Activated CD4-positive, alpha-beta T cell treated with anti-CD3 and anti-CD28 coated beads for 24 hours (primary cell): Measurements from ENCODE around the gene IFNA13.
"Not testable (repeated sequence)": the region's sequence is repeated elsewhere in the genome, so short reads cannot be mapped to it uniquely, and the experiment has no call there.

ENCODE experiments used
- DNase-seq, 2 donors: peaks; one replicate each; pipeline ENCODE4 v3.0.0-alpha.2; 2020; ENCODE audit warnings: low read depth in 2 of 2

Gene IFNA13

GRCh38 chr9:21367957-21368356 lies at the start of gene IFNA13:
TSS of gene IFNA13 (minus strand) at chr9:21368057. CDS start at chr9:21368010, 47 bp downstream.
- DNase-seq, result no peak

- no peak for DNase-seq
Observed at GRCh38 chr9:21415493-21416267, 47.8 kb upstream of the IFNA13 start.

DNA sequence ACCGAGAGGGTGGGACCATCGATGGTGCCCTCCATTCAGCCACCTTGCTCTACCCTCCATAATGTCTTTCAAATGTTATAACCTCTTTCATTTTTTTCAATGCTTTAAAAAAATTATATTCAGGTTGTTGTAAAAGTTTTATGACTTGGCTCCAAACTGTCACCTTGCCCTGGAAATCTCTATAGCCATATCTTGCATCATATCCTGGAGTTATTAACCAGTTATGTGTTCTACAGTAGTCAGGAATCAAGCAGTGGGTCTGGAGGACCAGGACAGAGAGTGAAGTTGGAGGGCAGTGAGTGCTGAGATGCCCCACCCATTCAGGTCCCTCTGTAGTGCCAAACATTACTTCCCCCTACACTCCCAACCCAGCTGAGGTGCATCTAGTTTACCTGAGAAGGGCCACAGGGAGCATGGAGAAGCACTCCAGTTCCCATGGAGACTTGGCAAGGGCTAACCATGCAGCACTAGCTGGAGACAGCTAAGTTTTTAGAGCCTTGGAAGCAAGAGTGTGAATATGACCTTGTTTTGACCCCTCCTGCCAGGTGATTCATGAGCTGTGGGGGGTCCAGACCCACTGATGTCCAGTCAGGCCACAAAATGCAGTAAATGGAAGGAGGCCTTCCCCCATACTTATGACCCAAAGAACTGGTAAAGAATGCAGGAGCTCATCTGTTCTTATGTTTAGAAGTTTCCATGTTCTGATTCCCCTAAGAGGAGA lies 46.5 kb upstream of the IFNA13 start:
- DNase-seq, result no peak

- DNase-seq, result no peak
Observed at GRCh38 chr9:21413624-21414023, 45.8 kb upstream of the IFNA13 start.

GRCh38 chr9:21413151-21413550 lies 45.3 kb upstream of the IFNA13 start:
- no peak for DNase-seq

GRCh38 chr9:21412107-21412506 lies 44.2 kb upstream of the IFNA13 start:
- DNase-seq, result no peak

DNA sequence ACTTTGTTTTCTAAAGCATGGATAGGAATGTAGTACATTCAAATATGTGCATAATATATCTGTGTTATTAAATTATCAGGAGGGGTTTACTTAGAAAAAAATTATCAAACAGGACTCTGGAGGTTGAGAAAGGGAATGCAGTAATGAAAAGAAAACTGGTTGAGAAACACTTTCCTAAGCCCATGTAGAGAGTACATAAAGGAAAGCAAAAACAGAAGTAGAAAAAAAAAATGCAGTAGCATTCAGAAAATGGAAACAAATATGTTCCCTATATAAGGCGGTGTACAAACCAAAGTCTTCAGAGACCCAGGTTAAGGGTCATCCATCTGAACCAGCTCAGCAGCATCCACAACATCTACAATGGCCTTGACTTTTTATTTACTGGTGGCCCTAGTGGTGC lies 41.0 kb upstream of the IFNA13 start, which contains the start of gene IFNA8:
Gene IFNA8, plus strand, starts transcription at position 301 of the 400 bp plus-strand sequence. Its CDS starts 60 bp downstream, at position 361.
- DNase-seq, result no peak

- no peak for DNase-seq
Observed at GRCh38 chr9:21404146-21404545, 36.3 kb upstream of the IFNA13 start.

- no peak for DNase-seq
Observed at GRCh38 chr9:21402386-21403251, 34.8 kb upstream of the IFNA13 start.

GRCh38 chr9:21399956-21400355 lies 32.1 kb upstream of the IFNA13 start:
- DNase-seq, result no peak

GRCh38 chr9:21398955-21399489 lies 31.2 kb upstream of the IFNA13 start:
- no peak for DNase-seq

- peak; percentile 31 to 38 for DNase-seq
Observed at GRCh38 chr9:21395778-21396717, 28.2 kb upstream of the IFNA13 start.

- no peak for DNase-seq
Observed at GRCh38 chr9:21392270-21392669, 24.4 kb upstream of the IFNA13 start.

GRCh38 chr9:21385131-21385670 lies 17.3 kb upstream of the IFNA13 start, which contains the start of gene IFNA2:
TSS of gene IFNA2 (minus strand) at chr9:21385398. CDS start at chr9:21385329, 69 bp downstream.
- no peak for DNase-seq

DNA sequence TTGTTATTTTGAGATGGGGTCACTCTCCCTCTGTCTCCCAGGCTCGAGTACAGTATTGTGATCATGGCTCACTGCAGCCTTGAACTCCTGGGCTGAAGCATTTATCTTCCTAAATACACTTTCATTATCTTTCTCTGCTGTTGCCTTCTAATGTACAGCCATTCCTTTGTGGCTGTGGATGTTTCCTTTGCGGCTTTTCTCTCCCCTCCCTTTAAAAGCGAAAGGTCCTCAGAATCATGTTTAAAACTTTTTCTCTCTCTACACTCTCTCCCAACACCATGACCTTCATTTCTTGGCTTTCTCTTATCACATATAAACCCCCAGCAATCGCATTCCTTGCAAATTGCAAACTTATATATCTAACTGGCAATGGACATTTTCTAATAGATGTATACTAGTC lies 15.8 kb upstream of the IFNA13 start:
- DNase-seq, result no peak

DNA sequence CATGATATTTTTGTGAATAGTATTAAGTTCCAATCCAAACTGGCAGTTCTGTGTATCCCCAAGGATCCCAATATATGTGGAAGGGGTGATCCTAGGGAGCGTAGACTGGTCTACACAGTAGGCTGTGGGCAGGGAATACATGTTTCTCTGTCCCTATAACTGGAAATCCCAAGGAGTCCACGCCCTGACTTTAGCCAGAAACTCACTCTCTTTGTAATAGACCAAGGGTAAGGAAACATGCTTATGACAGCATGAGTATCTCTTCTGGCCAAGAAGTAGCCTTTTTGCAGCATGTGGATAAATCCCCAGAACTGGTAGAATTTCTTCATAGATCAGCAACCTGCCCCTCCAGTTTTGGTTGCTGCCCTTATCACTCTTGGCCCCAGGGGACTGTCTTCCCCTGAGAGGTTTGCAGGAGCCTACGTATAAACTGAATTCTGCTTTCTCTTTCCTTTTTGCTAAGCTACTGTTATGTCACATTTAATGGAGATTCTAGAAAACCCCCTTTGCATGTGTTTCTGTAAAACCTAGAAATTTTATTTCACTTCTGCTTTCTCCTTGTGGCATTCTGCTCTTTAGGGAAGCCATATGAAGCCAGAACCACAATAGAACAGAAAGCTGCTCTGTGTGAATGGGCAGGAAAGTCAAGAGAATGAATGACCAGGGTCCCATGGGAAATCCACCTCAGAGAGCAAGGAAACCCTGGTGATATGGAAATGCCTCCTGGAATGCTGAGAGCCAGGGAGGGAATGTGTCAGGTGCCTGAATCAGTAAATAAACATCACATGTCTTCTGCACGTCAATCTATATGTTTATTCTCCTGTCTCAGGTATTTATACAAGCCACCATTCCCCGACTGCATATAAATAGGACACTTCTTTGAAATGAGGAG lies 13.8 kb upstream of the IFNA13 start:
- no peak for DNase-seq

GRCh38 chr9:21371467-21371866 lies 3.6 kb upstream of the IFNA13 start:
- DNase-seq, result not testable (repeated sequence)

- not testable (repeated sequence) for DNase-seq
Observed at GRCh38 chr9:21367169-21367568, 688 bp downstream of the IFNA13 start.

GRCh38 chr9:21362287-21362686 lies 5.6 kb downstream of the IFNA13 start:
- no peak for DNase-seq
